Measurements from ENCODE around the gene ATXN2L. TPM values are rescaled to one million over a fixed set of nuclear protein-coding genes. Genes with fewer than 3 reads are reported as not detected.

Gene ATXN2L
- total and polyA plus RNA-seq, 10 of the 15 experiments (the other 5 are each of a cell fraction or from before 2014, with no cell fraction given), result 3.5 to 210 (median 61.1) TPM

- TF ChIP-seq GABPA (IDR thresholded peaks at IDR 0.05; ENCODE audit: low read depth), result no peak
- no peak for TF ChIP-seq ZZZ3 (IDR thresholded peaks at IDR 0.05; ENCODE audit: control insufficient read depth, insufficient read length, low read depth)
- no peak for TF ChIP-seq RCOR1 (conservative IDR thresholded peaks at IDR 0.05; ENCODE audit: low read depth, low read length)
- no peak for TF ChIP-seq SPI1 (IDR thresholded peaks at IDR 0.05; ENCODE audit: borderline replicate concordance, insufficient read depth, low read depth, low read length)
- no peak for TF ChIP-seq ZBTB40 (IDR thresholded peaks at IDR 0.05; ENCODE audit: borderline replicate concordance)
- no peak for TF ChIP-seq POU2F2 (IDR thresholded peaks at IDR 0.05; ENCODE audit: borderline replicate concordance, low read depth, low read length)
- TF ChIP-seq NR2C2 (IDR thresholded peaks at IDR 0.05; ENCODE audit: borderline replicate concordance, control insufficient read depth, insufficient read length, low read depth), result no peak
These were observed 21.6 kb downstream of the ATXN2L start (continued) for GRCh38 chr16:28844226-28844885.

Measured in GM12878 (cell line).